ENCODE measurements around the gene FNDC3B.

DNA sequence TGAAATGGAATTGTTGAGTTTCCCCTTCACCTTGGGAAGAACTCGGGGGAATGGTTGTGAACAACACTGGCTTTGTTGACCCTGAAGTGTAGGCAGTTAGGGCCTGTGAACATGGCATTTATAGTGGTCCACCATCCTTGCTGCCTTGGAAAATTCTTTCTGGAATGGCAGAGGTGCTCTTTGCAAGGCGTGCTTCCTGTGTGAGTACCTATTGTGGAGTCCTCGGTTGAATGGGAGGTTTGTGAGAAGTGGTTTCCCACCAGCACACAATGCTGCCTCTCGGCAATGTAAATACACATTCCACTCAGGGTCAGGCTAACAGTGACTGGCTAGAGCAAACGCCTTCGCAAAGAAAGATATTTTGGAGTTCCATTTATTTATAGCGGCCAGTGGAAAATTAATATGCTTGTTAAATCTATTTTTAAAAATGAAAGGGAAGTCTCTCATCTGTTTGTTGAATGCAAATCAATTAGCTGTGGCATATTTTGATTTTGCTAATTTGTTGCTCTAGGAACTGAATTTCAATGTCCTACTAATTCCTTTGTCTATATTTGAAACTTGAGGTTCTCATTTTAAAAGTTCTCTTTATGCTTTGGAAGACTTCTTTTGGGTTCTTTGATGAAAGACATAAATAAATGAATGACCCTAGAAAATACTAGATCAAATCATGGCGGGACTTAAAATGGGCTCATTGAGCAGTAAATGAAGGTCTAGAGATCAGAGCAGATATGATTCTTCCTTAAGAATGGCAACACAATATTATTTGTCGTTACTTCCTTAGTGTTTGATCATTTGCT, 59.5 kb downstream of the FNDC3B start:
- TF ChIP-seq CTCF (IDR thresholded peaks at IDR 0.05): no peak
- no peak for TF ChIP-seq EP300 (IDR thresholded peaks at IDR 0.05)

All from esophagus muscularis mucosa (tissue), 3 donors.